GM19324 (cell line): ENCODE results near the gene PIK3C2G.

Experiments used
- ATAC-seq: cut with Tn5 transposase; IDR thresholded peaks from one replicate; pipeline ENCODE4 v1.9.1; 2021; ENCODE audit warnings: mild to moderate bottlenecking, moderate library complexity; ENCODE audit not compliant: unreplicated experiment, low FRiP score

PIK3C2G gene

GRCh38 chr12:18277196-18277595 is 15.9 kb downstream of the PIK3C2G start:
- no peak for ATAC-seq

- ATAC-seq: no peak
Observed at GRCh38 chr12:18280728-18281127, 19.4 kb downstream of the PIK3C2G start.

GRCh38 chr12:18281941-18282340 is 20.6 kb downstream of the PIK3C2G start:
- ATAC-seq: no peak

GRCh38 chr12:18283831-18284230 is 22.5 kb downstream of the PIK3C2G start:
- no peak for ATAC-seq

GRCh38 chr12:18284386-18284785 is 23.1 kb downstream of the PIK3C2G start:
- ATAC-seq: no peak

GRCh38 chr12:18285161-18285560 is 23.8 kb downstream of the PIK3C2G start:
- no peak for ATAC-seq

GRCh38 chr12:18290386-18290785 is 29.1 kb downstream of the PIK3C2G start:
- ATAC-seq: no peak

- ATAC-seq: no peak
Observed at GRCh38 chr12:18294889-18295288, 33.6 kb downstream of the PIK3C2G start.

- no peak for ATAC-seq
Observed at GRCh38 chr12:18296201-18296908, 35.0 kb downstream of the PIK3C2G start.

GRCh38 chr12:18296909-18297280 is 35.6 kb downstream of the PIK3C2G start:
- no peak for ATAC-seq

GRCh38 chr12:18297902-18298301 is 36.6 kb downstream of the PIK3C2G start:
- ATAC-seq: no peak

- no peak for ATAC-seq
Observed at GRCh38 chr12:18302809-18303430, 41.6 kb downstream of the PIK3C2G start.

GRCh38 chr12:18304609-18305008 is 43.3 kb downstream of the PIK3C2G start:
- no peak for ATAC-seq

GRCh38 chr12:18306311-18306710 is 45.0 kb downstream of the PIK3C2G start:
- no peak for ATAC-seq

GRCh38 chr12:18313306-18313705 is 52.0 kb downstream of the PIK3C2G start:
- no peak for ATAC-seq

GRCh38 chr12:18320036-18320617 is 58.8 kb downstream of the PIK3C2G start:
- peak; percentile 75 for ATAC-seq

- no peak for ATAC-seq
Observed at GRCh38 chr12:18320976-18321375, 59.7 kb downstream of the PIK3C2G start.

GRCh38 chr12:18323159-18323558 is 61.8 kb downstream of the PIK3C2G start:
- ATAC-seq: no peak

GRCh38 chr12:18327036-18327435 is 65.7 kb downstream of the PIK3C2G start:
- ATAC-seq: no peak

GRCh38 chr12:18332173-18332572 is 70.9 kb downstream of the PIK3C2G start:
- no peak for ATAC-seq

- no peak for ATAC-seq
Observed at GRCh38 chr12:18339633-18340032, 78.3 kb downstream of the PIK3C2G start.

GRCh38 chr12:18340186-18340585 is 78.9 kb downstream of the PIK3C2G start:
- ATAC-seq: no peak
